DOHH2 (cell line): ENCODE measurements around the gene ACTG1.

Experiments
- CTCF ChIP-seq: fragments of 200-600 bp; sonication (generic); IDR thresholded peaks from one replicate; pipeline ENCODE4 v1.5.1; 2014; ENCODE audit warnings: antibody characterized with exemption, mild to moderate bottlenecking, low read depth, low read length; ENCODE audit not compliant: poor library complexity, severe bottlenecking
- EZH2phosphoT487 ChIP-seq: fragments of 200-600 bp; sonication (generic); IDR thresholded peaks from 2 replicates; pipeline ENCODE4 v1.6.1; 2017; ENCODE audit warnings: borderline replicate concordance, mild to moderate bottlenecking, antibody characterized with exemption, low read length, moderate library complexity, mixed read lengths

GRCh38 chr17:81503619-81504018, 9.0 kb downstream of the ACTG1 start:
- no peak for TF ChIP-seq CTCF
- no peak for TF ChIP-seq EZH2phosphoT487
